ENCODE measurements around the gene C1orf52. TPM values are rescaled to one million over a fixed set of nuclear protein-coding genes. Genes with fewer than 3 reads are reported as not detected.

The C1orf52 gene
- total and polyA plus RNA-seq, 7 donors = 10.2 to 28.8 (median 15.1) TPM

DNA sequence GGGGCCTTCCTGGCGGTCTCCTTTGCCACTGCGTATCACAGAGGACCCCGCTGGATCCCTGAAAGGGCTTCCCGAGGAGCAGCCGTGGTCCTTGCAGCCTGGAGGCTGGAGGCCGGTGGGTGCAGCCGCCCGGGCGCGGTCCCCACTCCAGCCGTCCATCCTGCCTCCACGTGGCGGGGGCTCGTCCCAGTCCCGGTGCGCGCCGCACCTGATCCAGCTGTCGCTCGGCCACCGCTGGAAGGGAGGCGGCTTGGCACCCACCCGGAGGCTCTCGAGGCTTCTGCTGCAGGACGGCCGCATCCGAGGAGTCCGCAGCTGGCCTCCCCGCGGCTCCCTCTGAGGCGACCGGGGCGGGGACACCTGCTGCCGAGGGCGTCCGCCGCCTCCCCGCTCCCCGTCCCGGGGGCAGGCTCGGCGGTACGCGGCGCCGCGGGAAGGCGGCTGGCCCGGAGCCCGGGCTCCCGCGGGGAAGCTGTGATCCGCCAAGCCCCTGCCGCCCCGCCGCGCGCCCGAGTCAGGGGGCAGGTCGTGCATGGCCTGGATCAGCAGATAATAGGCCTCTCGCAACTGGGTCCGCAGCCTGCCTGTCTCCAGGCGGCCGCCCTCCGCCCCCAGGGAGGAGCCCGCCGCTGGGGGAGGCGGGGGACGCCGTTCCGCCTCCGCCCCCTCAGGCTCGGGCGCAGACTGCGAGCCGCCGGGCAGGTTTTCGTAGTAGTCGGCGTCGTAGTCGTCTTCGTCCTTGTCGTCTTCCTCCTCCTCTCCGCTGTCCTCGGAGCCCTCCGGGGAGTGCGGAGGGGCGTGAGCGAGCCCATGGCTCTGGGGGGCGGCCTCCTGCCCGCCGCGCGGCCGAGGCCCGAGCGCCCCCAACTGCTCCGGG, 58.8 kb downstream of the C1orf52 start, which contains the start of gene SYDE2:
Gene SYDE2 (minus strand): TSS at position 554 of the 877 bp plus-strand sequence. CDS start 20 bp downstream, at position 534.
- Histone ChIP-seq H3K27me3 (ENCODE audit: insufficient read depth in 3 of 3, low read length in 2 of 3) (no peaks in the 10 kb centered on the region), H3K9me3 (no peaks in the 10 kb centered on the region), H3K36me3 (ENCODE audit: insufficient read depth in 1 of 2, low read depth in 1 of 2) (no peaks in the 10 kb centered on the region), H3K4me1 (peaks cover 11% of the 10 kb centered on the region), H3K4me3 (peak within 1 kb of the TSS; percentile 96), H3K27ac (peak within 1 kb of the TSS; percentile 93)
- intact Hi-C loops (cut with DNase I) = loop anchor here in 1 of 2 donors (5.0 kb wide), 1 partner anchor 57 kb away; the partner anchor contains the start of gene C1orf52
- ATAC-seq (peak; percentile 88 to 93 (median 90)), DNase-seq (peak; percentile 78 to 86)
- WGBS, 3 donors = 0 to 1% (median 0%) methylated on average over 33 to 99 of the region's 99 CpGs
- TF ChIP-seq, protein P1, sequence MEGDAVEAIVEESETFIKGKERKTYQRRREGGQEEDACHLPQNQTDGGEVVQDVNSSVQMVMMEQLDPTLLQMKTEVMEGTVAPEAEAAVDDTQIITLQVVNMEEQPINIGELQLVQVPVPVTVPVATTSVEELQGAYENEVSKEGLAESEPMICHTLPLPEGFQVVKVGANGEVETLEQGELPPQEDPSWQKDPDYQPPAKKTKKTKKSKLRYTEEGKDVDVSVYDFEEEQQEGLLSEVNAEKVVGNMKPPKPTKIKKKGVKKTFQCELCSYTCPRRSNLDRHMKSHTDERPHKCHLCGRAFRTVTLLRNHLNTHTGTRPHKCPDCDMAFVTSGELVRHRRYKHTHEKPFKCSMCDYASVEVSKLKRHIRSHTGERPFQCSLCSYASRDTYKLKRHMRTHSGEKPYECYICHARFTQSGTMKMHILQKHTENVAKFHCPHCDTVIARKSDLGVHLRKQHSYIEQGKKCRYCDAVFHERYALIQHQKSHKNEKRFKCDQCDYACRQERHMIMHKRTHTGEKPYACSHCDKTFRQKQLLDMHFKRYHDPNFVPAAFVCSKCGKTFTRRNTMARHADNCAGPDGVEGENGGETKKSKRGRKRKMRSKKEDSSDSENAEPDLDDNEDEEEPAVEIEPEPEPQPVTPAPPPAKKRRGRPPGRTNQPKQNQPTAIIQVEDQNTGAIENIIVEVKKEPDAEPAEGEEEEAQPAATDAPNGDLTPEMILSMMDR (IDR thresholded peaks at IDR 0.05) = no peak

Other genes starting within 250 kb of the C1orf52 start
- under 1 TPM in 2 of 4 donors, not detected in 2; 0.52 to 0.62 TPM for gene MCOLN3, start 211.2 kb downstream of the C1orf52 start, total RNA-seq
- under 1 TPM in 2 of 3 donors, not detected in 1; 0.06 to 0.12 TPM for gene MCOLN3, start 211.2 kb downstream of the C1orf52 start, polyA plus RNA-seq
- 1 to 10 TPM; 3.9 to 5.9 (median 4.9) TPM for gene SYDE2, start 58.6 kb downstream of the C1orf52 start, total RNA-seq
- 1 to 10 TPM in 1 of 3 donors, under 1 TPM in 2; 0.30 to 1.9 (median 0.66) TPM for gene SYDE2, start 58.6 kb downstream of the C1orf52 start, polyA plus RNA-seq
- 10 to 100 TPM in 1 of 4 donors, 1 to 10 TPM in 3; 4.2 to 10.9 (median 8.7) TPM for gene BCL10, start 17.0 kb upstream of the C1orf52 start, total RNA-seq
- 1 to 10 TPM; 2.9 to 8.9 (median 5.2) TPM for gene BCL10, start 17.0 kb upstream of the C1orf52 start, polyA plus RNA-seq
- 10 to 100 TPM in 3 of 4 donors, 1 to 10 TPM in 1; 8.2 to 53.6 (median 28.1) TPM for gene DDAH1, start 205.5 kb upstream of the C1orf52 start, total RNA-seq
- 1 to 10 TPM; 2.1 to 4.3 (median 3.2) TPM for gene DDAH1, start 205.5 kb upstream of the C1orf52 start, polyA plus RNA-seq